GM12891 (cell line): Measurements from ENCODE around the gene CYP4B1.

Experiments used
- POLR2A ChIP-seq: IDR thresholded peaks from 2 replicates; pipeline ENCODE4 v1.6.1; 2011; ENCODE audit warnings: low read depth, low read length, control low read depth
- POLR2AphosphoS5 ChIP-seq: IDR thresholded peaks from 2 replicates; pipeline ENCODE4 v1.6.1; 2011; ENCODE audit warnings: low read depth, low read length, control low read depth
- TAF1 ChIP-seq: IDR thresholded peaks from 2 replicates; pipeline ENCODE4 v1.6.1; 2011; ENCODE audit warnings: low read depth, low read length, control low read depth

DNA sequence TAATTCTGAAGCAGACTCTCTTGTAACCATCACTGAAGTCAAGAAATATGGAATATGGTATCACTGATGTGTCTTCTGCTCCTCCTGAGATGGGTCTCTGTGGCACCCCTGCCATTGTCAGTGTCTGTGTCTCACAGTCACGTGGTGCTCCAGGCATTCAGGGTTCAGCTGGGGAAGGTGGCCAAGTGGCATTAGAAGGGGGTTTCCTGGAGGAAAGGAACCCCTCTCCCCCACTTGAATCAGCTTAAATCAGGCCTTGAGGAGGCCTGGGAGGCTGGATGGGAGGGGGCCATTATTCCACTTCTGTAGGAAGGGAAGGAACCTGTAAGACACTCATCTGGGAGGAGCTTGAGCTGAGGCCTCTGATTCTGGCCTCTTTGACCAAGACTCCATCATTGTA lies 20.5 kb downstream of the CYP4B1 start:
- TF ChIP-seq TAF1 (no peak), POLR2AphosphoS5 (no peak), POLR2A (no peak)
